H9 (cell line): ENCODE results near the gene EAF2. TPM values are rescaled to one million over a fixed set of nuclear protein-coding genes. Genes with fewer than 3 reads are reported as not detected.

Experiments used
- DNase-seq: peaks from one replicate; pipeline ENCODE4 v3.0.0-alpha.2; 2017
- H2AFZ ChIP-seq: one replicate; pipeline ENCODE4 v1.6.1; 2013; ENCODE audit warnings: mild to moderate bottlenecking, low read length, control low read depth, moderate library complexity
- H2AK5ac ChIP-seq: 2 replicates; pipeline ENCODE4 v1.6.1; 2013; ENCODE audit warnings: low read length, control low read depth, mixed read lengths; ENCODE audit not compliant: insufficient read length
- H2BK120ac ChIP-seq: one replicate; pipeline ENCODE4 v1.6.1; 2013; ENCODE audit warnings: low read depth, mild to moderate bottlenecking, low read length, control low read depth, inconsistent platforms; ENCODE audit not compliant: poor library complexity, severe bottlenecking
- H2BK12ac ChIP-seq: 2 replicates; pipeline ENCODE4 v1.6.1; 2013; ENCODE audit warnings: low read length, control low read depth, mixed read lengths, low read depth; ENCODE audit not compliant: insufficient read length
- H2BK15ac ChIP-seq: 2 replicates; pipeline ENCODE4 v1.6.1; 2013; ENCODE audit warnings: low read depth, low read length, control low read depth
- H2BK20ac ChIP-seq: one replicate; pipeline ENCODE4 v1.6.1; 2013; ENCODE audit warnings: low read depth, mild to moderate bottlenecking, low read length, control low read depth, inconsistent platforms; ENCODE audit not compliant: poor library complexity, severe bottlenecking
- H2BK5ac ChIP-seq: 2 replicates; pipeline ENCODE4 v1.6.1; 2013; ENCODE audit warnings: low read length, control low read depth, mixed read lengths; ENCODE audit not compliant: insufficient read length
- H3K14ac ChIP-seq: 2 replicates; pipeline ENCODE4 v1.6.1; 2013; ENCODE audit warnings: low read length, control low read depth; ENCODE audit not compliant: insufficient read depth
- H3K18ac ChIP-seq: 2 replicates; pipeline ENCODE4 v1.6.1; 2013; ENCODE audit warnings: low read depth, mild to moderate bottlenecking, mixed read lengths, low read length, control low read depth; ENCODE audit not compliant: insufficient read length
- H3K23ac ChIP-seq: 2 replicates; pipeline ENCODE4 v1.6.1; 2013; ENCODE audit warnings: low read length, control low read depth, mixed read lengths, low read depth; ENCODE audit not compliant: insufficient read length
- H3K23me2 ChIP-seq: 2 replicates; pipeline ENCODE4 v1.6.1; 2013; ENCODE audit warnings: low read depth, mild to moderate bottlenecking, mixed read lengths, low read length, control low read depth; ENCODE audit not compliant: insufficient read length, poor library complexity, severe bottlenecking
- H3K27ac ChIP-seq: 2 replicates; pipeline ENCODE4 v1.5.1; 2013; ENCODE audit warnings: low read length, control low read depth, mixed read lengths, low read depth; ENCODE audit not compliant: insufficient read length
- H3K27me3 ChIP-seq: 2 replicates; pipeline ENCODE4 v1.6.1; 2013; ENCODE audit warnings: low read length, control low read depth, inconsistent platforms; ENCODE audit not compliant: insufficient read depth
- H3K4ac ChIP-seq: 2 replicates; pipeline ENCODE4 v1.6.1; 2013; ENCODE audit warnings: low read depth, mild to moderate bottlenecking, control low read depth, inconsistent platforms, low read length, moderate library complexity
- H3K4me1 ChIP-seq: 2 replicates; pipeline ENCODE4 v1.6.1; 2013; ENCODE audit warnings: low read length, control low read depth, inconsistent platforms; ENCODE audit not compliant: insufficient read depth
- H3K4me2 ChIP-seq: 2 replicates; pipeline ENCODE4 v1.6.1; 2013; ENCODE audit warnings: low read length, control low read depth, mixed read lengths; ENCODE audit not compliant: insufficient read length, insufficient read depth
- H3K56ac ChIP-seq: 2 replicates; pipeline ENCODE4 v1.6.1; 2013; ENCODE audit warnings: low read depth, mild to moderate bottlenecking, mixed read lengths, low read length, control low read depth; ENCODE audit not compliant: insufficient read length
- H3K79me1 ChIP-seq: 2 replicates; pipeline ENCODE4 v1.6.1; 2013; ENCODE audit warnings: low read depth, mild to moderate bottlenecking, moderate library complexity, low read length, control low read depth, inconsistent platforms; ENCODE audit not compliant: insufficient read depth, poor library complexity, severe bottlenecking
- H3K79me2 ChIP-seq: 2 replicates; pipeline ENCODE4 v1.6.1; 2013; ENCODE audit warnings: low read length, control low read depth, inconsistent platforms; ENCODE audit not compliant: insufficient read depth
- H3K9ac ChIP-seq: 2 replicates; pipeline ENCODE4 v1.6.1; 2013; ENCODE audit warnings: low read length, control low read depth, mixed read lengths; ENCODE audit not compliant: insufficient read length; ENCODE audit errors: extremely low read depth
- H3K9me3 ChIP-seq: one replicate; pipeline ENCODE4 v1.6.1; 2013; ENCODE audit warnings: low read depth, low read length, inconsistent platforms; ENCODE audit not compliant: control insufficient read depth
- H3T11ph ChIP-seq: one replicate; pipeline ENCODE4 v1.6.1; 2013; ENCODE audit warnings: mild to moderate bottlenecking, low read length, control low read depth, inconsistent platforms
- H4K20me1 ChIP-seq: one replicate; pipeline ENCODE4 v1.6.1; 2013; ENCODE audit not compliant: control insufficient read depth, insufficient read length, insufficient read depth
- H4K5ac ChIP-seq: 2 replicates; pipeline ENCODE4 v1.6.1; 2013; ENCODE audit warnings: low read depth, mild to moderate bottlenecking, mixed read lengths, low read length, control low read depth; ENCODE audit not compliant: insufficient read length
- H4K8ac ChIP-seq: replicated peaks from 2 replicates; pipeline ENCODE4 v1.6.1; 2013; ENCODE audit warnings: low read length, control low read depth, mixed read lengths, low read depth; ENCODE audit not compliant: insufficient read length
- H4K91ac ChIP-seq: 2 replicates; pipeline ENCODE4 v1.6.1; 2013; ENCODE audit warnings: low read depth, mild to moderate bottlenecking, moderate library complexity, mixed read lengths, low read length, control low read depth; ENCODE audit not compliant: insufficient read length
- H3K27ac Mint-ChIP-seq, 3 experiments: 2 replicates in 2 of 3; 3 replicates in 1 of 3; pipeline ENCODE4 v1.8.0; 2020 to 2021; ENCODE audit warnings: mixed read lengths in 3 of 3, mild to moderate bottlenecking in 1 of 3, moderate library complexity in 1 of 3
- H3K27me3 Mint-ChIP-seq: 2 replicates; pipeline ENCODE4 v1.8.0; 2021; ENCODE audit warnings: low read depth, mild to moderate bottlenecking, moderate library complexity, mixed read lengths
- H3K36me3 Mint-ChIP-seq, 3 experiments: 2 replicates in 2 of 3; 3 replicates in 1 of 3; pipeline ENCODE4 v1.8.0; 2020 to 2021; ENCODE audit warnings: low read depth in 3 of 3, mixed read lengths in 3 of 3; ENCODE audit not compliant: insufficient read depth in 1 of 3
- H3K4me1 Mint-ChIP-seq, 2 experiments: 2 replicates each; pipeline ENCODE4 v1.8.0; 2020; ENCODE audit warnings: mixed read lengths in 2 of 2
- H3K4me3 Mint-ChIP-seq, 2 experiments: 2 replicates in 1 of 2; 3 replicates in 1 of 2; pipeline ENCODE4 v1.8.0; 2020 to 2021; ENCODE audit warnings: mild to moderate bottlenecking in 2 of 2, mixed read lengths in 2 of 2, moderate library complexity in 1 of 2
- H3K9me3 Mint-ChIP-seq, 2 experiments: 2 replicates in 1 of 2; 3 replicates in 1 of 2; pipeline ENCODE4 v1.8.0; 2020; ENCODE audit warnings: mild to moderate bottlenecking in 2 of 2, mixed read lengths in 2 of 2, moderate library complexity in 1 of 2
- CTCF ChIP-seq: fragments of 200-600 bp; sonication (generic); conservative IDR thresholded peaks from 3 replicates; pipeline ENCODE4 v1.8.0; 2021; ENCODE audit warnings: antibody characterized with exemption, mild to moderate bottlenecking
- WGBS: extraction: QIAGEN DNeasy Blood & Tissue Kit; methylation state at CpG from one replicate; pipeline ENCODE4 v1.1.7; 2013; ENCODE audit warnings: missing lambda C conversion rate, low lambda C conversion rate, mixed read lengths; ENCODE audit not compliant: insufficient read length; ENCODE audit errors: extremely low coverage; 5-methylcytosine and 5-hydroxymethylcytosine counted together
- total RNA-seq: library from RNA; stranded (reverse); gene quantifications from 2 replicates; pipeline ENCODE4 v1.2.1, GENCODE V29; 2021

Gene EAF2
- total RNA-seq, 1 experiment from 2014 or later, result 4.3 TPM

GRCh38 chr3:121839962-121840361 is 5.0 kb downstream of the EAF2 start:
- H2BK12ac ChIP-seq, result no peak overlapping the region
- H3K4me1 ChIP-seq, result no peaks in the 10 kb centered on the region
- H4K91ac ChIP-seq, result no peak overlapping the region
- H3K9me3 Mint-ChIP-seq, result peaks cover 0 to 11% of the 10 kb centered on the region in 2 experiments; a peak in 1 of 5 replicates
- no peak overlapping the region for H2BK20ac ChIP-seq
- H3K27ac Mint-ChIP-seq, result no peak overlapping the region
- no peak overlapping the region for H4K8ac ChIP-seq
- H3K4ac ChIP-seq, result no peak overlapping the region
- no peak overlapping the region for H2BK15ac ChIP-seq
- no CpG with 5 or more reads among the region's 23 CpGs for WGBS
- H2BK120ac ChIP-seq, result no peak overlapping the region
- H3K14ac ChIP-seq, result no peak overlapping the region
- peaks cover 14% of the 10 kb centered on the region for H3K27me3 Mint-ChIP-seq
- H3K9me3 ChIP-seq, result no peaks in the 10 kb centered on the region
- no peak overlapping the region for H2AK5ac ChIP-seq
- no peak overlapping the region for H2BK5ac ChIP-seq
- H3K9ac ChIP-seq, result no peak overlapping the region
- H4K20me1 ChIP-seq, result no peaks in the 10 kb centered on the region
- H2AFZ ChIP-seq, result no peak overlapping the region
- DNase-seq, result no peak
- H4K5ac ChIP-seq, result no peak overlapping the region
- no peak overlapping the region for H3K56ac ChIP-seq
- no peaks in the 10 kb centered on the region for H3K23me2 ChIP-seq
- TF ChIP-seq CTCF, result no peak
- H3K4me1 Mint-ChIP-seq, result peaks cover 7 to 10% of the 10 kb centered on the region in 2 experiments; a peak in 3 of 4 replicates
- no peaks in the 10 kb centered on the region for H3K27me3 ChIP-seq
- no peak overlapping the region for H3K18ac ChIP-seq
- H3K4me3 Mint-ChIP-seq, result no peak overlapping the region; a peak in 1 of 5 replicates
- H3T11ph ChIP-seq, result no peak overlapping the region
- H3K36me3 Mint-ChIP-seq, result peaks cover 0 to 10% (median 0%) of the 10 kb centered on the region in 3 experiments; a peak in 3 of 7 replicates
- H3K4me2 ChIP-seq, result no peak overlapping the region
- H3K23ac ChIP-seq, result no peak overlapping the region
- no peak overlapping the region for H3K27ac ChIP-seq
- no peaks in the 10 kb centered on the region for H3K79me1 ChIP-seq
- H3K79me2 ChIP-seq, result no peaks in the 10 kb centered on the region
